Measurements from ENCODE around the gene ZDHHC4. TPM values are rescaled to one million over a fixed set of nuclear protein-coding genes. Genes with fewer than 3 reads are reported as not detected.
A peak's percentile ranks its signal among the peaks of the same experiment; 100 is the strongest.

Gene ZDHHC4
- total and polyA plus RNA-seq, 2 of the 13 experiments (the other 11 are each of a cell fraction or from before 2014, with no cell fraction given) = 83.2 to 188 TPM

DNA sequence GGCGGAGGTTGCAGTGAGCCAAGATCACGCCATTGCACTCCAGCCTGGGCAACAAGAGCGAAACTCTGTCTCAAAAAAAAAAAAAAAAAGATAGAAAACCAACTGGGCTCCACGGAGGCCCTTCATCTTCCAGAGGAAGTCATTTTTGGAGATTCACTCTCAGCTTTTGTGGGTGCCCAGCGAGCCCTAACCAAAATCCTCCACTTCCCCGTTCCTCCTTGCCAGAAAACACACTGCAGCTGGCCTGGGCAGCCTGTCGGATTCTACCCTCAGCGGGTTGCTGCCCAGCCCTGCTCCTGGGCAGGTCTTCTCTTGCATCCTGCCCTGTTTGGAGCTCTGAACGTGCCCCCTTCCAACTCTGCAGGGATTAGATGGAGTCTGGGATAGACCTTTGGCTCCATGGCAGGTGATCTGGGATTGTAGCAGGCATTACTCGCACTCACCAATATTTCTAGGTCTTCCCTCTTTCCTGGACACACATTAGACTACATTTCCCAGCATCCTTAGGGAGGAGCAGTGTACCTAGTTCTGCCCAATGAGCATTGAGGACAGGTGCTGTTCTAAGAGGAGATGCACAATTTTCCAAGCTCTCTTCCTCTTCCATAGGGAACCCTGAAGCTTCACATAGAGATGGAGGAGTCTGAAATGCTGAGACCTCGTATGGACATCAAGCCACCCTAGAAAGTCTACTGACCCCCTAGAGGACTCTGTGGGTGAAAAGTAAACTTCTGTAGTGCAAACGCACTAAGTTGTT, 30.6 kb upstream of the ZDHHC4 start:
- peak; percentile 71 for ATAC-seq
- Histone ChIP-seq H3K9ac (ENCODE audit: insufficient read depth, low read depth, low read length) (no peak overlapping the region), H4K20me1 (ENCODE audit: insufficient read depth, low read length) (no peaks in the 10 kb centered on the region), H3K9me3 (ENCODE audit: low read length) (no peaks in the 10 kb centered on the region), H3K4me2 (ENCODE audit: low read depth, low read length) (peak overlapping the region; percentile 44; the same call in 1 of the 2 replicates), H3K4me1 (ENCODE audit: insufficient read depth, low read length) (peaks cover 38% of the 10 kb centered on the region), H2AFZ (ENCODE audit: low read length) (no peak overlapping the region), H3K27me3 (ENCODE audit: control insufficient read depth in 1 of 2, insufficient read depth in 2 of 2, low read length in 2 of 2) (peaks cover 2 to 5% of the 10 kb centered on the region in 2 experiments; a peak in 1 of 5 replicates), H3K79me2 (ENCODE audit: insufficient read depth, low read length) (no peaks in the 10 kb centered on the region), H3K36me3 (replicated peaks in 1 of 2; ENCODE audit: control insufficient read depth in 1 of 2, insufficient read depth in 2 of 2, low read length in 2 of 2) (no peaks in the 10 kb centered on the region), H3K4me3 (replicated peaks in 1 of 3; ENCODE audit: insufficient read depth in 1 of 3, low read depth in 2 of 3, low read length in 3 of 3) (no peak overlapping the region), H3K27ac (ENCODE audit: extremely low read length, insufficient read depth, low read length) (no peak overlapping the region)
- intact Hi-C loops (cut with micrococcal nuclease; ENCODE audit: unreplicated experiment) (no loop called here), in situ Hi-C loops (cut with HindIII; ENCODE audit: extremely low pct_ligation_motif_present, low pct_unique_long_range_greater_than_20kb) (no loop called here)
- BruUV-seq (replicated peaks) = no TSS peak
- DNase-seq (ENCODE audit: low spot score) = no peak
- CTCF ChIA-PET (ENCODE audit: low intra/inter-chr PET ratio, low total read pairs) = no interaction called here
- POLR2A ChIA-PET = no interaction called here
- peak; percentile 48 for FAIRE-seq
- 42% methylated on average over 10 of the region's 12 CpGs for WGBS (ENCODE audit: low lambda C conversion rate)
- TF ChIP-seq, protein P1, sequence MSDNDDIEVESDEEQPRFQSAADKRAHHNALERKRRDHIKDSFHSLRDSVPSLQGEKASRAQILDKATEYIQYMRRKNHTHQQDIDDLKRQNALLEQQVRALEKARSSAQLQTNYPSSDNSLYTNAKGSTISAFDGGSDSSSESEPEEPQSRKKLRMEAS (IDR thresholded peaks at IDR 0.05) = no peak
- TF ChIP-seq CREM (IDR thresholded peaks at IDR 0.05) = no peak
- TF ChIP-seq CREM (CRISPR knock-in tag; IDR thresholded peaks at IDR 0.05) = no peak
- TF ChIP-seq SP140L (CRISPR knock-in tag; IDR thresholded peaks at IDR 0.05; ENCODE audit: borderline replicate concordance) = no peak
- no peak for TF ChIP-seq ATRX (CRISPR knock-in tag; IDR thresholded peaks at IDR 0.05; ENCODE audit: borderline replicate concordance)
- TF ChIP-seq HNRNPLL (IDR thresholded peaks at IDR 0.05; ENCODE audit: low read depth, low read length, poor library complexity, severe bottlenecking) = no peak
- TF ChIP-seq, protein P2, sequence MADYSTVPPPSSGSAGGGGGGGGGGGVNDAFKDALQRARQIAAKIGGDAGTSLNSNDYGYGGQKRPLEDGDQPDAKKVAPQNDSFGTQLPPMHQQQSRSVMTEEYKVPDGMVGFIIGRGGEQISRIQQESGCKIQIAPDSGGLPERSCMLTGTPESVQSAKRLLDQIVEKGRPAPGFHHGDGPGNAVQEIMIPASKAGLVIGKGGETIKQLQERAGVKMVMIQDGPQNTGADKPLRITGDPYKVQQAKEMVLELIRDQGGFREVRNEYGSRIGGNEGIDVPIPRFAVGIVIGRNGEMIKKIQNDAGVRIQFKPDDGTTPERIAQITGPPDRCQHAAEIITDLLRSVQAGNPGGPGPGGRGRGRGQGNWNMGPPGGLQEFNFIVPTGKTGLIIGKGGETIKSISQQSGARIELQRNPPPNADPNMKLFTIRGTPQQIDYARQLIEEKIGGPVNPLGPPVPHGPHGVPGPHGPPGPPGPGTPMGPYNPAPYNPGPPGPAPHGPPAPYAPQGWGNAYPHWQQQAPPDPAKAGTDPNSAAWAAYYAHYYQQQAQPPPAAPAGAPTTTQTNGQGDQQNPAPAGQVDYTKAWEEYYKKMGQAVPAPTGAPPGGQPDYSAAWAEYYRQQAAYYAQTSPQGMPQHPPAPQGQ (CRISPR knock-in tag; IDR thresholded peaks at IDR 0.05; ENCODE audit: borderline replicate concordance) = no peak
- TF ChIP-seq CHCHD3 (CRISPR knock-in tag; IDR thresholded peaks at IDR 0.05) = no peak
- TF ChIP-seq, protein P3, sequence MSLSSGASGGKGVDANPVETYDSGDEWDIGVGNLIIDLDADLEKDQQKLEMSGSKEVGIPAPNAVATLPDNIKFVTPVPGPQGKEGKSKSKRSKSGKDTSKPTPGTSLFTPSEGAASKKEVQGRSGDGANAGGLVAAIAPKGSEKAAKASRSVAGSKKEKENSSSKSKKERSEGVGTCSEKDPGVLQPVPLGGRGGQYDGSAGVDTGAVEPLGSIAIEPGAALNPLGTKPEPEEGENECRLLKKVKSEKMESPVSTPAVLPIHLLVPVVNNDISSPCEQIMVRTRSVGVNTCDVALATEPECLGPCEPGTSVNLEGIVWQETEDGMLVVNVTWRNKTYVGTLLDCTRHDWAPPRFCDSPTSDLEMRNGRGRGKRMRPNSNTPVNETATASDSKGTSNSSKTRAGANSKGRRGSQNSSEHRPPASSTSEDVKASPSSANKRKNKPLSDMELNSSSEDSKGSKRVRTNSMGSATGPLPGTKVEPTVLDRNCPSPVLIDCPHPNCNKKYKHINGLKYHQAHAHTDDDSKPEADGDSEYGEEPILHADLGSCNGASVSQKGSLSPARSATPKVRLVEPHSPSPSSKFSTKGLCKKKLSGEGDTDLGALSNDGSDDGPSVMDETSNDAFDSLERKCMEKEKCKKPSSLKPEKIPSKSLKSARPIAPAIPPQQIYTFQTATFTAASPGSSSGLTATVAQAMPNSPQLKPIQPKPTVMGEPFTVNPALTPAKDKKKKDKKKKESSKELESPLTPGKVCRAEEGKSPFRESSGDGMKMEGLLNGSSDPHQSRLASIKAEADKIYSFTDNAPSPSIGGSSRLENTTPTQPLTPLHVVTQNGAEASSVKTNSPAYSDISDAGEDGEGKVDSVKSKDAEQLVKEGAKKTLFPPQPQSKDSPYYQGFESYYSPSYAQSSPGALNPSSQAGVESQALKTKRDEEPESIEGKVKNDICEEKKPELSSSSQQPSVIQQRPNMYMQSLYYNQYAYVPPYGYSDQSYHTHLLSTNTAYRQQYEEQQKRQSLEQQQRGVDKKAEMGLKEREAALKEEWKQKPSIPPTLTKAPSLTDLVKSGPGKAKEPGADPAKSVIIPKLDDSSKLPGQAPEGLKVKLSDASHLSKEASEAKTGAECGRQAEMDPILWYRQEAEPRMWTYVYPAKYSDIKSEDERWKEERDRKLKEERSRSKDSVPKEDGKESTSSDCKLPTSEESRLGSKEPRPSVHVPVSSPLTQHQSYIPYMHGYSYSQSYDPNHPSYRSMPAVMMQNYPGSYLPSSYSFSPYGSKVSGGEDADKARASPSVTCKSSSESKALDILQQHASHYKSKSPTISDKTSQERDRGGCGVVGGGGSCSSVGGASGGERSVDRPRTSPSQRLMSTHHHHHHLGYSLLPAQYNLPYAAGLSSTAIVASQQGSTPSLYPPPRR (CRISPR knock-in tag; IDR thresholded peaks at IDR 0.05; ENCODE audit: borderline replicate concordance) = no peak
- TF ChIP-seq ELF3 (CRISPR knock-in tag; IDR thresholded peaks at IDR 0.05) = peak; percentile 44; the same call in 1 of the 2 replicates
- TF ChIP-seq HCFC1 (IDR thresholded peaks at IDR 0.05; ENCODE audit: low read depth, low read length) = peak; percentile 64; the same call in 1 of the 2 replicates
- TF ChIP-seq ZNF24 (IDR thresholded peaks at IDR 0.05) = no peak
- peak; percentile 35; the same call in 1 of the 2 replicates for TF ChIP-seq GABPB1 (CRISPR knock-in tag; IDR thresholded peaks at IDR 0.05)
- no peak for TF ChIP-seq MTF1 (CRISPR knock-in tag; IDR thresholded peaks at IDR 0.05)
- no peak for TF ChIP-seq CREB1 (IDR thresholded peaks at IDR 0.05)
- 0 out of 2 replicates have a peak, but pooled peaks have one; percentile 43 for TF ChIP-seq CREB1 (CRISPR knock-in tag; IDR thresholded peaks at IDR 0.05)
- TF ChIP-seq ZNF230 (CRISPR knock-in tag; IDR thresholded peaks at IDR 0.05) = no peak
